Heart left ventricle (tissue), 16 donors: ENCODE results near the gene NDUFS3. TPM values are rescaled to one million over a fixed set of nuclear protein-coding genes. Genes with fewer than 3 reads are reported as not detected.

Source experiments
- ATAC-seq, 4 donors: fragments of 200-7000 bp; cut with Tn5 transposase; one replicate each; pipeline ENCODE4 v1.9.1; 2020 to 2022; ENCODE audit warnings: moderate library complexity in 4 of 4, mild to moderate bottlenecking in 3 of 4, moderate number of reproducible peaks in 1 of 4
- DNase-seq, 5 donors: peaks; one replicate each; pipeline ENCODE4 v3.0.0-alpha.2; 2020
- H3K27ac ChIP-seq, 12 donors: fragments of 200-600 bp; sonication (generic) in 4 of 12; one replicate each; pipeline versions ENCODE4 v1.5.0 to v1.8.0; 2016 to 2022; ENCODE audit warnings: mild to moderate bottlenecking in 2 of 12
- H3K27me3 ChIP-seq, 9 donors: fragments of 200-600 bp; sonication (generic) in 2 of 9; one replicate each; pipeline versions ENCODE4 v1.5.1 to v1.8.0; 2016 to 2022; ENCODE audit warnings: mild to moderate bottlenecking in 3 of 9
- H3K36me3 ChIP-seq, 9 donors: fragments of 200-600 bp; sonication (generic) in 2 of 9; one replicate each; pipeline versions ENCODE4 v1.5.0 to v1.8.0; 2018 to 2022; ENCODE audit warnings: mild to moderate bottlenecking in 2 of 9
- H3K4me1 ChIP-seq, 12 donors: fragments of 200-600 bp; sonication (generic) in 4 of 12; one replicate each; pipeline versions ENCODE4 v1.5.0 to v1.8.0; 2016 to 2022; ENCODE audit warnings: mild to moderate bottlenecking in 3 of 12
- H3K4me3 ChIP-seq, 12 donors: fragments of 200-600 bp; sonication (generic) in 4 of 12; one replicate each; pipeline versions ENCODE4 v1.5.0 to v1.8.0; 2017 to 2022; ENCODE audit warnings: mild to moderate bottlenecking in 9 of 12, moderate library complexity in 4 of 12
- H3K9me3 ChIP-seq, 12 donors: fragments of 200-600 bp; sonication (generic) in 4 of 12; one replicate each; pipeline versions ENCODE4 v1.5.0 to v1.8.0; 2016 to 2022; ENCODE audit warnings: mild to moderate bottlenecking in 1 of 12
- CTCF ChIP-seq, 12 donors: fragments of 200-600 bp; sonication (generic) in 4 of 12; IDR thresholded peaks; one replicate each; pipeline versions ENCODE4 v1.5.0 to v1.8.0; 2018 to 2022; ENCODE audit warnings: antibody characterized with exemption in 12 of 12, mild to moderate bottlenecking in 5 of 12
- POLR2A ChIP-seq, 2 donors: fragments of 450-650 bp; IDR thresholded peaks; one replicate each; pipeline ENCODE4 v1.6.1; 2017; ENCODE audit warnings: antibody characterized with exemption in 2 of 2, mild to moderate bottlenecking in 2 of 2, moderate library complexity in 2 of 2
- WGBS, 4 donors: extraction: QIAGEN DNeasy Blood & Tissue Kit in 2 of 4; methylation state at CpG; one replicate each; pipeline versions ENCODE4 v1.1.5 to v1.1.7; 2013 to 2018; 5-methylcytosine and 5-hydroxymethylcytosine counted together
- intact Hi-C, 10 donors: fragments of 100-400 bp; cut with DNase I; formaldehyde crosslinking; loops; one replicate each; pipeline versions ENCODE4 v1.11.1 to v1.14.2; 2022
- polyA plus RNA-seq, 2 donors: library from polyadenylated mRNA; stranded (reverse); fragments of 200-250 nt; gene quantifications; one replicate each; pipeline ENCODE4 v1.2.3, GENCODE V29; 2013
- total RNA-seq, 9 donors: library from RNA; depleted of rRNA in 2 of 9; stranded (reverse); fragments of >200 nt in 2 of 9; fragmentation: NEBNext Ultra II Directional in 3 of 9; extraction: Animal tissue kit (Norgen Biotek cat#: 25700) in 3 of 9; gene quantifications; one replicate each; pipeline versions ENCODE4 v1.1.0 to v1.2.4, GENCODE V29; 2016 to 2023
- donor health status: ischemic (EF 13 %, LVEDD 7.1; RV severe dilation, severe dysfunction).
- donor health status: healthy with polysubstance abuse.
- donor health status: DM: no; HTN: yes; CAD: no.
- donor health status: DM: no; HTN: no; CAD: no.
- donor health status: ischemic (EF 25% LVEDD 6.9; RV normal size, moderate dysfunction).
- donor health status: ischemic (EF 25% LVEDD 5.7; RV mildly dilated, moderate dysfunction).
- donor health status: healthy.
- donor health status: DM: yes; HTN: yes; CAD: no.
- donor health status: ischemic (EF 35%, LVEDD 5.7; RV mildly dilated, moderate dysfunction).
- donor health status: nonischemic (EF 11% LVEDD 7.7; RV severe dilation, severe dysfunction).
- donor health status: DM: yes; HTN: yes; CAD: no.
- donor health status: PGD.
- donor health status: ischemic (EF 29% LVEDD 5.4; RV normal size, mild dysfunction).
- donor health status: nonischemic (EF 23%, LVEDD 6.1; RV moderate dilation, normal function).

The NDUFS3 gene
- total and polyA plus RNA-seq, 11 donors, result 134 to 478 (median 236) TPM

DNA sequence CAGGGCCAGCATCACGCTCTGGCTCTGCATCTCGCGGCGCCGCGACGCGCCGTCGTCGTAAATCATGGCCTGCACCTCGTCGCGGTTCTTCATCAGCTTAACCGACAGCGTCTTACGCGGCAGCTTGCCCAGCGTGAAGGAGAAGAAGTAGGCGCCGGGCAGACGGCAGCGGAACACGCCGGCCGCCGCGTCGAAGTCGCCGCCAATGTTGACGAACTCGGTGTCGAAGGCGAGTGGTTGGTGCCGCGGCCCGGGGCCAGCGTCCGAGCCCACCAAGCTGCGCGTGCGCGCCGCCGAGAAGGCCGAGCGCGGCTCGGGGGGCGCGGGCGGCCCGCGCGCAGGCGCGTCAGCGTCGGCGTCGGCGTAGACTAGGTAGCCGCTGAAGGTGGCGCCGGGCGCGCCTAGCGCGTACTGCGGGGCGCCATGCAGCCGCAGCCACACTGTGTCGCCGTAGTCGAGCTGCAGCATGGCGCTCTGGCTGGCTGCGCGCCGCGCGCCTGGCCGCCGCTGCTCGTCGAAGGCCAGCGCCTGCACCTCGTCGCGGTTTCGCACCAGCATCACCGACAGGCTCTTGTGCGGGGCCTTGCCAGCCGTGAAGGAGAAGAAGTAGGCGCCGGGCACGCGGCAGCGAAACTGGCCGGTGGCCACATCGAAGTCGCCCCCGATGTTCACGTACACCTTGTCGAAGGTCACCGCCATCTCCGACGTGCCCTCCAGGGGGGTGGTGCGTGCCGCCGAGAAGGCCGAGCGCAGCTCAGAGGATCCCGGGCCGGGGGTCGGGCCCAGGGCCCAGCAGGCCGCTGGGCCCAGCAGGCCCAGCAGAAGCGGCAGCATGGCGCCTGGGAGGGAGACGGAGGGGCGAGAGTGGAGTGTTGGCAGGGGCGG lies 11.3 kb downstream of the NDUFS3 start:
- H3K9me3 ChIP-seq, result no peaks in the 10 kb centered on the region
- H3K27ac ChIP-seq, result peak overlapping the region in 3 of 12 donors; percentile 13 to 75 (median 48)
- H3K27me3 ChIP-seq, result peaks cover 0 to 46% (median 28%) of the 10 kb centered on the region in 9 donors
- no peak for TF ChIP-seq POLR2A (IDR thresholded peaks at IDR 0.05)
- no peak for TF ChIP-seq CTCF (IDR thresholded peaks at IDR 0.05)
- H3K4me1 ChIP-seq, result peaks cover 0 to 44% (median 15%) of the 10 kb centered on the region in 12 donors
- H3K36me3 ChIP-seq, result peaks cover 0 to 1% (median 0%) of the 10 kb centered on the region in 9 donors
- peak in 1 of 4 donors; percentile 20 for ATAC-seq
- intact Hi-C loops, result no loop called here
- peak in 1 of 5 donors; percentile 68 for DNase-seq
- H3K4me3 ChIP-seq, result peak overlapping the region in 11 of 12 donors; percentile 9 to 57 (median 44)
- WGBS, 4 donors, result 33 to 55% (median 44%) methylated on average over 23 to 122 of the region's 122 CpGs

- 46 to 73% (median 57%) methylated on average over 7 of the region's 7 CpGs for WGBS, 4 donors
- no peak for ATAC-seq
These were observed 12.9 kb downstream of the NDUFS3 start for GRCh38 chr11:47591764-47592163.

DNA sequence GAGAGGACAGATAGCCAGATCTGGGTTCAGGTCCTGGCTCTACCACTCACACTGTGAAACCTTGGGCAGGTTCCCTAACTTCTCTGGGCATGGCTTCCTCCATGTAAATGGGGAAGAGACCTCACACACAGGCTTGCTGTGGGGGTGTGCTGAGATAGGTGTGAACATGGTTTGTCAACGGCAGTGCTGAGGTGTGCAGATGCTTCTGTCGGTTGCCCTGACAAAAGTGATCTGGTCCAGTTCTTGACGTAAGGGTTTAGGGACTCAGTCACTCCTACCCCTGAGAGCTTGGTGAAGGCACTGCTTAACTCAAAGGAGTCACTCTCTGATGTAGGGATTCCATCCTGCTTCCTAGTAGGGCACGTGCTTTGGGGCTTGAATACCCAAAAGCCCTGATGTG lies 13.4 kb downstream of the NDUFS3 start:
- intact Hi-C loops, result no loop called here
- DNase-seq, result no peak
- H3K36me3 ChIP-seq, result no peaks in the 10 kb centered on the region
- peaks cover 0 to 46% (median 28%) of the 10 kb centered on the region in 9 donors for H3K27me3 ChIP-seq
- whole genome bisulfite sequencing, 4 donors, result 70 to 82% (median 76%) methylated on average over 4 of the region's 4 CpGs
- no peak overlapping the region for H3K27ac ChIP-seq
- H3K4me3 ChIP-seq, result no peak overlapping the region
- no peaks in the 10 kb centered on the region for H3K9me3 ChIP-seq
- H3K4me1 ChIP-seq, result peaks cover 0 to 35% (median 7%) of the 10 kb centered on the region in 12 donors
- TF ChIP-seq POLR2A (IDR thresholded peaks at IDR 0.05) (no peak), CTCF (IDR thresholded peaks at IDR 0.05) (no peak)
- no peak for ATAC-seq

More at GRCh38 chr11:47591764-47592163, 12.9 kb downstream of the NDUFS3 start:
- Histone ChIP-seq H3K27me3 (peaks cover 0 to 46% (median 28%) of the 10 kb centered on the region in 9 donors), H3K36me3 (no peaks in the 10 kb centered on the region), H3K9me3 (no peaks in the 10 kb centered on the region), H3K4me1 (peaks cover 0 to 40% (median 8%) of the 10 kb centered on the region in 12 donors), H3K27ac (no peak overlapping the region), H3K4me3 (no peak overlapping the region)
- TF ChIP-seq POLR2A (IDR thresholded peaks at IDR 0.05) (no peak), CTCF (IDR thresholded peaks at IDR 0.05) (no peak)
- DNase-seq, result no peak
- intact Hi-C loops, result no loop called here

GRCh38 chr11:47592970-47593369 lies 14.1 kb downstream of the NDUFS3 start:
- no peak overlapping the region for H3K4me3 ChIP-seq
- peaks cover 0 to 46% (median 28%) of the 10 kb centered on the region in 9 donors for H3K27me3 ChIP-seq
- H3K36me3 ChIP-seq, result no peaks in the 10 kb centered on the region
- DNase-seq, result no peak
- TF ChIP-seq CTCF (IDR thresholded peaks at IDR 0.05) (no peak), POLR2A (IDR thresholded peaks at IDR 0.05) (no peak)
- H3K27ac ChIP-seq, result no peak overlapping the region
- no peaks in the 10 kb centered on the region for H3K9me3 ChIP-seq
- intact Hi-C loops, result no loop called here
- 81 to 88% (median 83%) methylated on average over 2 of the region's 2 CpGs for WGBS, 4 donors
- ATAC-seq, result no peak
- H3K4me1 ChIP-seq, result peaks cover 0 to 30% (median 6%) of the 10 kb centered on the region in 12 donors
